Stomach (tissue), 4 donors: ENCODE data around the gene PDILT.

Experiments used
- CTCF ChIP-seq, 7 experiments: fragments of 450-650 bp in 4 of 7; fragments of 200-600 bp in 3 of 7; sonication (generic) in 3 of 7; IDR thresholded peaks; one replicate each; pipeline ENCODE4 v1.5.1; 2016 to 2019; ENCODE audit warnings: antibody characterized with exemption in 7 of 7, control low read depth in 2 of 7, mild to moderate bottlenecking in 1 of 7
- EP300 ChIP-seq: sonication (generic); formaldehyde crosslinking; IDR thresholded peaks from one replicate; pipeline ENCODE4 v1.6.1; 2017; ENCODE audit warnings: antibody characterized with exemption

- TF ChIP-seq CTCF (IDR thresholded peaks at IDR 0.05) (no peak), EP300 (no peak)
Observed at GRCh38 chr16:20393801-20394577, 10.5 kb downstream of the PDILT start.
